Pancreas (tissue), 10 donors: ENCODE data around the gene MOB1B. TPM values are rescaled to one million over a fixed set of nuclear protein-coding genes. Genes with fewer than 3 reads are reported as not detected.
A peak's percentile ranks its signal among the peaks of the same experiment; 100 is the strongest.
"Not testable (repeated sequence)": the region's sequence is repeated elsewhere in the genome, so short reads cannot be mapped to it uniquely, and the experiment has no call there.

Experiments used
- ATAC-seq, 4 donors: fragments of 200-7000 bp; cut with Tn5 transposase; one replicate each; pipeline versions ENCODE4 v1.8.0 to v1.9.1; 2020; ENCODE audit warnings: mild to moderate bottlenecking in 4 of 4, moderate library complexity in 4 of 4
- DNase-seq, 6 donors: peaks; one replicate each; pipeline ENCODE4 v3.0.0-alpha.2; 2020
- FAIRE-seq: peaks from 2 replicates; lab custom pipeline; 2012; peaks lifted over from hg19 to GRCh38; lab: Jason Lieb, UNC
- H3K27ac ChIP-seq, 4 donors: fragments of 200-600 bp; sonication (generic); 1 replicate in 3 of 4; 2 replicates in 1 of 4; pipeline versions ENCODE4 v1.5.0 to v1.8.0; 2020
- H3K27me3 ChIP-seq, 4 donors: fragments of 200-600 bp; one replicate each; pipeline ENCODE4 v1.8.0; 2021
- H3K36me3 ChIP-seq, 3 donors: fragments of 200-600 bp; sonication (generic) in 1 of 3; one replicate each; pipeline versions ENCODE4 v1.5.0 to v1.8.0; 2020 to 2021
- H3K4me1 ChIP-seq, 3 donors: fragments of 200-600 bp; one replicate each; pipeline ENCODE4 v1.8.0; 2021
- H3K4me3 ChIP-seq, 4 donors: fragments of 200-600 bp; sonication (generic) in 2 of 4; one replicate each; pipeline versions ENCODE4 v1.5.0 to v1.8.0; 2020 to 2021
- H3K9me3 ChIP-seq, 4 donors: fragments of 200-600 bp; one replicate each; pipeline ENCODE4 v1.8.0; 2021
- WGBS, 2 donors: extraction: QIAGEN DNeasy Blood & Tissue Kit; methylation state at CpG; one replicate each; pipeline ENCODE4 v1.1.7; 2013; 5-methylcytosine and 5-hydroxymethylcytosine counted together
- intact Hi-C, 3 donors: fragments of 100-400 bp; cut with DNase I; formaldehyde crosslinking; loops; one replicate each; pipeline versions ENCODE4 v1.11.1 to v1.14.2; 2022
- polyA plus RNA-seq, 2 donors: library from polyadenylated mRNA; stranded (reverse); fragments of 200-250 nt; gene quantifications; one replicate each; pipeline ENCODE4 v1.2.3, GENCODE V29; 2013
- total RNA-seq, 6 donors: library from RNA; stranded (reverse); fragmentation: NEBNext Ultra II Directional in 4 of 6; extraction: Animal tissue kit (Norgen Biotek cat#: 25700) in 4 of 6; gene quantifications; one replicate each; pipeline versions ENCODE4 v1.2.1 to v1.2.4, GENCODE V29; 2021 to 2023
- TF ChIP-seq, protein P1 (sequence below), 4 donors: fragments of 200-600 bp; sonication (generic) in 3 of 4; IDR thresholded peaks; one replicate each; pipeline versions ENCODE4 v1.5.0 to v1.8.0; 2021; ENCODE audit warnings: antibody characterized with exemption in 4 of 4
- donor health status: healthy with polysubstance abuse.
- donor health status: DM: no; HTN: no; CAD: no; lungs with moderate emphysema.
- donor health status: DM: no; HTN: no; CAD: no.
- donor health status: control.
- donor health status: control.
- donor health status: Bipolar disorder and iron deficiency.
- donor health status: DM: yes; HTN: yes; CAD: no.
- donor health status: DM: no; HTN: no; CAD: no.
- donor health status: DM: no; HTN: no; CAD: no.
- donor health status: DM: yes; HTN: yes; CAD: no.

The MOB1B gene
- total and polyA plus RNA-seq, 8 donors = 3.6 to 15.6 (median 9.4) TPM

DNA sequence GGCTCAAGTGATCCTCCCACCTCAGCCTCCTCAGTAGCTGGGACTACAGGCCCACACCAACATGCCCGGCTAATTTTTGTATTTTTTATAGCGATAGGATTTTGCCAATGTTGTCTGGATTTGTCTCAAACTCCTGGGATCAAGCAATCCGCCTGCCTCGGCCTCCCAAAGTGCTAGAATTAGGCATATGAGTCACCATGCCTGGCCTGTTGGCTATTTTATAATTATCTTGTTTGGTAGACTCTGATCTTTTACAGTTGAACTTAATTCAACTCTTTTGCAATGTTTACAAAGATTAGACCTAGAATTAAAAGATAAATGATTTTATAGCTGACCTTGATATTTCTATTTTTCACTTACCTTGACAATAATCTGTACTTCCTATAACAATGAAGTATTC lies 109.3 kb downstream of the MOB1B start:
- H3K36me3 ChIP-seq = no peaks in the 10 kb centered on the region
- intact Hi-C loops = no loop called here
- no peaks in the 10 kb centered on the region for H3K27me3 ChIP-seq
- H3K27ac ChIP-seq = no peak overlapping the region
- FAIRE-seq (no peak), DNase-seq (no peak), ATAC-seq (no peak)
- 79 to 84% methylated on average over 4 of the region's 4 CpGs for WGBS, 2 donors
- TF ChIP-seq, protein P1, sequence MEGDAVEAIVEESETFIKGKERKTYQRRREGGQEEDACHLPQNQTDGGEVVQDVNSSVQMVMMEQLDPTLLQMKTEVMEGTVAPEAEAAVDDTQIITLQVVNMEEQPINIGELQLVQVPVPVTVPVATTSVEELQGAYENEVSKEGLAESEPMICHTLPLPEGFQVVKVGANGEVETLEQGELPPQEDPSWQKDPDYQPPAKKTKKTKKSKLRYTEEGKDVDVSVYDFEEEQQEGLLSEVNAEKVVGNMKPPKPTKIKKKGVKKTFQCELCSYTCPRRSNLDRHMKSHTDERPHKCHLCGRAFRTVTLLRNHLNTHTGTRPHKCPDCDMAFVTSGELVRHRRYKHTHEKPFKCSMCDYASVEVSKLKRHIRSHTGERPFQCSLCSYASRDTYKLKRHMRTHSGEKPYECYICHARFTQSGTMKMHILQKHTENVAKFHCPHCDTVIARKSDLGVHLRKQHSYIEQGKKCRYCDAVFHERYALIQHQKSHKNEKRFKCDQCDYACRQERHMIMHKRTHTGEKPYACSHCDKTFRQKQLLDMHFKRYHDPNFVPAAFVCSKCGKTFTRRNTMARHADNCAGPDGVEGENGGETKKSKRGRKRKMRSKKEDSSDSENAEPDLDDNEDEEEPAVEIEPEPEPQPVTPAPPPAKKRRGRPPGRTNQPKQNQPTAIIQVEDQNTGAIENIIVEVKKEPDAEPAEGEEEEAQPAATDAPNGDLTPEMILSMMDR (IDR thresholded peaks at IDR 0.05) = no peak
- H3K4me3 ChIP-seq = no peak overlapping the region
- no peaks in the 10 kb centered on the region for H3K4me1 ChIP-seq
- no peaks in the 10 kb centered on the region for H3K9me3 ChIP-seq

DNA sequence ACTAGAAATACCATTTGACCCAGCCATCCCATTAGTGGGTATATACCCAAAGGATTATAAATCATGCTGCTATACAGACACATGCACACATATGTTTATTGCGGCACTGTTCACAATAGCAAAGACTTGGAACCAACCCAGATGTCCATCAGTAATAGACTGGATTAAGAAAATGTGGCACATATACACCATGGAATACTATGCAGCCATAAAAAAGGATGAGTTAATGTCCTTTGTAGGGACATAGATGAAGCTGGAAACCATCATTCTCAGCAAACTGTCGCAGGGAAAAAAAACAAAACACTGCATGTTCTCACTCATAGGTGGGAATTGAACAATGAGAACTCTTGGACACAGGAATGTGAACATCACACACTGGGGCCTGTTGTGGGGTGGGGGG lies 115.2 kb downstream of the MOB1B start:
- WGBS, 2 donors = 99 to 100% methylated on average over 2 of the region's 2 CpGs
- ATAC-seq, DNase-seq, H3K9me3 ChIP-seq, FAIRE-seq, H3K4me3 ChIP-seq, H3K27me3 ChIP-seq, H3K4me1 ChIP-seq, intact Hi-C loops, H3K36me3 ChIP-seq, H3K27ac ChIP-seq: not testable (repeated sequence)

DNA sequence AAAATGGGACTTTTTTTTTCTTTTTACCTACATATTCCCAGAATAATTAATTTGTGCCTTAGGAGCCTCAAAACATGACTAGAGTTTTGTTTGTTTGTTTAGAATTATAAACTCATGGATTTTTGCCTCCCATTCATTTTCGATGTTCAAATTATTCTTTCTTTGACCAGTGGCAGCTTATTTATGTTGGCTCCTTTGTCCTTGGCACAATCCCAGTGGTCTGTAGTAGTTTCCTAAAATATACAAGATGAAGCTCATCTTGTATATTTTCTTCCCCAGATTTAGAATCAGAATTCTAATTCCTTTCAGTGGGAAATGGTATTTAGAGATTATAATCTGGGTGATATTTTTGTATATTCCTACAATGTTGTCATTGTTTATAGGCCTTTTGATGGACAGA lies 118.4 kb downstream of the MOB1B start:
- 44 to 47% methylated on average over 1 of the region's 1 CpG for WGBS, 2 donors
- Histone ChIP-seq H3K9me3 (no peaks in the 10 kb centered on the region), H3K36me3 (no peaks in the 10 kb centered on the region), H3K27me3 (no peaks in the 10 kb centered on the region), H3K27ac (no peak overlapping the region), H3K4me3 (no peak overlapping the region), H3K4me1 (peaks cover 0 to 5% (median 0%) of the 10 kb centered on the region in 3 donors)
- FAIRE-seq = no peak
- intact Hi-C loops = no loop called here
- DNase-seq = no peak
- TF ChIP-seq, protein P1 (IDR thresholded peaks at IDR 0.05) = no peak
- ATAC-seq = no peak

DNA sequence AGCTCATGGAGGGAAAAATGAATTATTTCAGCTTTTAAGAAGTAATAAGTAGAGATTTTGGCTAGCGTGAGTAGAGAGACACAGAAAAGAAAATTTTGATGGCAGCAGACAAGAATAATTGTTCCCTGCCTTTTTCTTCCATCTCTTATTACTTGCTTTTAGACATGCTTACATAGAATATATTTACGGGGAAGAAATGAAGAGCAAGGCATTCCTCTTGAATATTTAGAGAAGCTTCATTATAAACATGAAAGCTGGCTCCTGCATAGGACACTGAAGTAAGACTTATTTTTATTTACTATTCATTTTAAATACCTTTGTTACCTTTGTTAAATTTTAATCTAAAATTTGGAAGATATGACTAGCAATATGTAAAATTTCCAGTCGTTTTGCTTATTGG lies 123.5 kb downstream of the MOB1B start:
- TF ChIP-seq, protein P1 (IDR thresholded peaks at IDR 0.05) = no peak
- intact Hi-C loops = no loop called here
- no peak for DNase-seq
- Histone ChIP-seq H3K9me3 (no peaks in the 10 kb centered on the region), H3K4me3 (no peak overlapping the region), H3K4me1 (peaks cover 0 to 9% (median 4%) of the 10 kb centered on the region in 3 donors), H3K27ac (no peak overlapping the region), H3K36me3 (no peaks in the 10 kb centered on the region), H3K27me3 (no peaks in the 10 kb centered on the region)
- 64 to 67% methylated on average over 3 of the region's 3 CpGs for WGBS, 2 donors
- FAIRE-seq = peak; percentile 23
- ATAC-seq = no peak

DNA sequence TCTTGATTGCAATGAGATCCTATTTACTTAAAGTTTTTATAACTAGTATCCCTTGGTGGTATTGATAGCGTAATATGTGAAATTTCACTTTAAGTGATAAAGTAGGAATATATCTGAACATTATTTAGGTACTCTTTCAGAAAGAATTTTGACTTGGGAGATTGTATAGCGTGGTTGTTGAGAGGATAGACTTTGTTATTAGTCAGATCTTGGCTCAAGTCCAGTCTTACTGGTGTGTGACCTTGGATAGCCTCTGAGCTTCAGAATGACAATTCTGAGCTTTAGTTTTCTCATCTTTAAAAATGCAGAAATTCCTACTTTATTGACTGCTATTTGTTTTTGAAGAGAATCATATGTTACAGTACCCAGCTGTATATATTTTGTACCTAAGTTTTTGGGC lies 123.9 kb downstream of the MOB1B start:
- peak; percentile 64 for FAIRE-seq

More for the DNA sequence above, 123.9 kb downstream of the MOB1B start:
- Histone ChIP-seq H3K36me3 (no peaks in the 10 kb centered on the region), H3K4me3 (no peak overlapping the region), H3K9me3 (no peaks in the 10 kb centered on the region), H3K27me3 (no peaks in the 10 kb centered on the region), H3K27ac (no peak overlapping the region), H3K4me1 (peaks cover 0 to 9% (median 4%) of the 10 kb centered on the region in 3 donors)
- 42 to 43% methylated on average over 2 of the region's 2 CpGs for WGBS, 2 donors
- ATAC-seq (peak; percentile 74 to 92 (median 88)), DNase-seq (peak in 3 of 6 donors; percentile 21 to 25 (median 24))
- intact Hi-C loops = no loop called here
- TF ChIP-seq, protein P1 (IDR thresholded peaks at IDR 0.05) = no peak
